GM12875 (cell line): Measurements from ENCODE around the gene ACLY.

Source experiments
- H3K4me3 ChIP-seq: one replicate; pipeline ENCODE4 v1.5.1; 2011; ENCODE audit warnings: low read depth, low read length, control low read depth
- TF ChIP-seq, protein P1 (sequence below): IDR thresholded peaks from 2 replicates; pipeline ENCODE4 v1.5.1; 2011; ENCODE audit warnings: low read depth, mild to moderate bottlenecking, control low read depth, inconsistent platforms, low read length, moderate library complexity, borderline replicate concordance; ENCODE audit not compliant: insufficient read depth

ACLY gene

DNA sequence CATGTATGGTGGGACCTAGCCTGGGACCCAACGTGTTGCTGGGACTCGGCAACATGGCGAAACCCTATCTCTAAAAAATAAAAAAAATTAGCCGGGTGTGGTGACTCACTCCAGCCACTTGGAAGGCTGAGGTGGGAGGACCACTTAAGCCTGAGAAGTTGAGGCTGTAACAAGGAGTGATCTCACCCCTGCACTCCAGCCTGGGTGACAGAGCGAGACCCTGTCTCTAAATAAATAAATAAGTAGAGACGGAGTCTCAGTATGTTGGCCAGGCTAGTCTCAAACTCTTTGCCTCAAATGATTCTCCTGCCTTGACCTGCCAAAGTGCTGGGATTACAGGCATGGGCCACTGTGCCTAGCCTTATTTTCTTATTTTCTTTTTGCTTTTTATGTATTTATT lies 37.8 kb upstream of the ACLY start:
- H3K4me3 ChIP-seq: no peak overlapping the region
- TF ChIP-seq, protein P1, sequence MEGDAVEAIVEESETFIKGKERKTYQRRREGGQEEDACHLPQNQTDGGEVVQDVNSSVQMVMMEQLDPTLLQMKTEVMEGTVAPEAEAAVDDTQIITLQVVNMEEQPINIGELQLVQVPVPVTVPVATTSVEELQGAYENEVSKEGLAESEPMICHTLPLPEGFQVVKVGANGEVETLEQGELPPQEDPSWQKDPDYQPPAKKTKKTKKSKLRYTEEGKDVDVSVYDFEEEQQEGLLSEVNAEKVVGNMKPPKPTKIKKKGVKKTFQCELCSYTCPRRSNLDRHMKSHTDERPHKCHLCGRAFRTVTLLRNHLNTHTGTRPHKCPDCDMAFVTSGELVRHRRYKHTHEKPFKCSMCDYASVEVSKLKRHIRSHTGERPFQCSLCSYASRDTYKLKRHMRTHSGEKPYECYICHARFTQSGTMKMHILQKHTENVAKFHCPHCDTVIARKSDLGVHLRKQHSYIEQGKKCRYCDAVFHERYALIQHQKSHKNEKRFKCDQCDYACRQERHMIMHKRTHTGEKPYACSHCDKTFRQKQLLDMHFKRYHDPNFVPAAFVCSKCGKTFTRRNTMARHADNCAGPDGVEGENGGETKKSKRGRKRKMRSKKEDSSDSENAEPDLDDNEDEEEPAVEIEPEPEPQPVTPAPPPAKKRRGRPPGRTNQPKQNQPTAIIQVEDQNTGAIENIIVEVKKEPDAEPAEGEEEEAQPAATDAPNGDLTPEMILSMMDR: no peak

DNA sequence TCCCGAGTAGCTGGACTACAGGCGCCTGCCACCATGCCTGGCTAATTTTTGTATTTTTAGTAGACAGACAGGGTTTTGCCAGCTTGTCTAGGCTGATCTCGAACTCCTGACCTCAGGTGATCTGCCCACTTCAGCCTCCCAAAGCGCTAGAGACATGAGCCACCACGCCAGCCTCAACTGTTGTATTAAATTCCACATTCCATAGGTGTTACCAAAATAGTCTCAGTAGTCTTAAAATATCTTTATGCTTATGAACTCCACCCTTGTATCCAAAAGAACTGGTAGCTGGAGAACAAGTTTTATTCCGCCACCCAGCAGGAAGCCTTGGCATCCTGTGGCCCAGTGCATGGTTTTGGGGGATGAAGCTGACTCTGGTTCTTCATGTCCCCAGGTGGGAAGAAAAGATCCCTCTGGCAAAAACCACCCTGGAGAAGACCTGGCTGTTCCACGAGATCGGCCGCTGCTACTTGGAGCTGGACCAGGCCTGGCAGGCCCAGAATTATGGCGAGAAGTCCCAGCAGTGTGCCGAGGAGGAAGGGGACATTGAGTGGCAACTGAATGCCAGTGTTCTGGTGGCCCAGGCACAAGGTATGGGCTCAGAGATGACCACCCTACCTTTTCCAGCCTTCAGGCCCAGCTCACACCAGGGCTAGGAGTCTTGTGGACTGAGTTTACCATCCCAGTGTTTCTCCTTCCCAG lies 30.2 kb upstream of the ACLY start:
- H3K4me3 ChIP-seq: no peak overlapping the region
- TF ChIP-seq, protein P1: no peak

DNA sequence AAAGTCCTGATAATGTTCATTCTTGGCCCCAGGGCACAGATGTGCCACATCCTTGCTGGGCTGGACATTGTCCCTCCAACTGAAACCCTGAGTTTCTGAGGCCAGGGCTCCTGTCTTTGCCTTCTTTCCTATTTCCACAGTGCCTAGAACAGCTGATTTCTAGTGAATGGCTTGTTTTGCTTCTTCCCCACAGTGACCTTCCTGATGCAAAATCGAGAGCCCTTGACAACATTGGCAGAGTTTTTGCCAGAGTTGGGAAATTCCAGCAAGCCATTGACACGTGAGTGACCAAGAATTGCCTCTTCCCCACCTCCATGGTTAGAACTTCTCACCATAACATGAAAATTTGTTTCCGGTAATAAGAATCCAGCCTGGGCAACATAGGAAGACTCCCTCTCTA lies 26.2 kb upstream of the ACLY start:
- no peak overlapping the region for H3K4me3 ChIP-seq
- TF ChIP-seq, protein P1: no peak

DNA sequence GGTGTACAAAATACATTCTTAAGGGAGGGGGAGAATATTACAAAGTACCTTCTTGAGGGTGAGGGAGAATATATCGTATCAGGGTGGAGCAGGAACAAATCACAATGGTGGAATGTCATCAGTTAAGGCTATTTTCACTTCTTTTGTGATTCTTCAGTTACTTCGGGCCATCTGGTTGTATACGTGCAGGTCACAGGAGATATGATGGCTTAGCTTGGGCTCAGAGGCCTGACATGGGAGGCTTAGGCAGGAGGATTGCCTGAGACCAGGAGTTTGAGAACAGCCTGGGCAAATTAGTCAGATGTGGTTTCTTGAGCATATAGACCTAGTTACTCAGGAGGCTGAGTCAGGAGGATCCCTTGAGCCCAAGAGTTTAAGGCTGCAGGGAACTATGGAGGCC lies 24.7 kb upstream of the ACLY start:
- no peak overlapping the region for H3K4me3 ChIP-seq
- TF ChIP-seq, protein P1: no peak

DNA sequence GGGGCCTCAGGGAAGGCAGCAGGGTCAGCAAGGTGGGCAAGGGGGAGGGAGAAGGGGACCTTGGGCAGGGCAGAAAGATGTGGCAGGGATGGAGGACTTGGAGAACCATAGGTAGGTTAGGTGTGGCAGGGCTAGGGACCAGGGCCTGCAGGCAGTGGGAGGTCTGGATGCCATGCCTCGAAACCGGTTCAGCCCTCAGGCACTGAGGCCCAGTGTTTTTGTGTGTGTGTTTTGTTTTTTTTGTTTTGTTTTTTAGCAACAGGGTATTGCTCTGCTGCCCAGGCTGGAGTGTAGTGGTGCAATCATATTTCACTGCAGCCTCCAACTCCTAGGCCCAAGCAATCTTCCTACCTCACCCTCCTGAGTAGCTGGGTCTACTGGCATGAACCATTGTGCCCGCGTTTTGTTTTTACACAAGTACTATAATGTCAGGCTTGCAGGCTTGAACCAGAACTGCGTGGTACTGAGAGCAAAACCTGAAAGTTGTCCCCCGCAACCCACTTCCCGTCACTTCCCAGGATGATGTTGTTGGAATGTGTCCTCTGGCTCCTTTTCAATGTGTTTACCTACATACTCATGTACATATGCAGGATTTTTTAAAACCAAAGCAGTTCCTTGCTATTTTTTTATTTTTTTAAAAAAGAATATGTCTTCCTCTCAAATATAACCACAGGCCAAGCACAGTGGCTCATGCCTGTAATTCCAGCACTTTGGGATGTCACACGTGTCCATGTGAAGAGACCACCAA lies 24.0 kb upstream of the ACLY start:
- TF ChIP-seq, protein P1: no peak
- no peak overlapping the region for H3K4me3 ChIP-seq

DNA sequence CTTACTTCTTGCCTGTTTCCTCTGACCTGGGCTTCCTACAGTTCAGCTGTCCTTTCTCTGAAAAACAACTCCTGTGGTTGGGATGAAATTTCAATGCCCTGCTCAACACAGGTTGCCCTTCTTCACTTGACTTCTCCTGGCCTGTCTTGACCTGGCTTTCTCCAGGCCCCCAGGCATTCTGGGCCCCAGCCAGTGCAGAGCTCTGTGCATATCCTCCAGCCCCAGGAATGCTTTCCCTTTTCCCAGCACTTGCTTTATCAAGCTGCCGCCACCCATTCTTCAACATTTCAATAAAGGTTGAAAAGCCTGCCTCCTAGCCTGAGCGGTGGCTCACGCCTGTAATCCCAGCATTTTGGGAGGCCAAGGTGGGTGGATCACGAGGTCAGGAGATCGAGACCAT lies 22.4 kb upstream of the ACLY start:
- H3K4me3 ChIP-seq: no peak overlapping the region
- TF ChIP-seq, protein P1: no peak

DNA sequence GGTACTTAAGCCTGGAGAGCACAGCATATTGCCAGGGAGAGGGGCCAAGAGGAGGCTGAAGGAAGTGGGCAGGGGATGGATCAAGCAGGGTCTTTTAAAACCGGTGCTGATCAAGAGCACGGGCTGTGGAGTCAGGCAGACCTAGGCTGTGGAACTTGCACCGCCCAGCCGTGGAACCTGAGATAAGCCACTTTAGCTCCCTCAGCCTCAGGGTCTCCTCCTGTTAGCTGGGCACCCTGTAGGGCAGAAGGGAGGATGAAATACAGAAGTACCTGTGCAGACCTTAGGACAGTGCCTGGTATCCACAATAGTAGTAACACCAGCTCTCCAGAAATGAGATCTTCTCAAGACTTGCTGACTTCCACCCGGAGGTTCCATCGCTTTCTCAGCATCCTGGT lies 20.9 kb upstream of the ACLY start:
- H3K4me3 ChIP-seq: no peak overlapping the region

More for the DNA sequence above, 20.9 kb upstream of the ACLY start:
- TF ChIP-seq, protein P1: no peak
